SK-N-MC (cell line): ENCODE results near the gene RTRAF.

ENCODE experiments used
- EZH2 ChIP-seq: fragments of 200-600 bp; sonication (generic); IDR thresholded peaks from one replicate; pipeline ENCODE4 v1.6.1; 2017; ENCODE audit warnings: antibody characterized with exemption
- FOXP2 ChIP-seq: optimal IDR thresholded peaks from 2 replicates; pipeline ENCODE3; 2011; ENCODE audit warnings: mild to moderate bottlenecking, moderate library complexity; ENCODE audit not compliant: insufficient read depth; ENCODE audit errors: extremely low read length, control extremely low read depth
- POLR2AphosphoS5 ChIP-seq: IDR thresholded peaks from 2 replicates; pipeline ENCODE4 v1.6.1; 2012; ENCODE audit warnings: mild to moderate bottlenecking, low read depth, low read length, borderline replicate concordance

- TF ChIP-seq POLR2AphosphoS5 (no peak), EZH2 (no peak), FOXP2 (no peak)
These were observed 11.3 kb downstream of the RTRAF start for GRCh38 chr14:52000696-52001095.
